Endothelial cell of umbilical vein (primary cell): Measurements from ENCODE around the gene DDX4. TPM values are rescaled to one million over a fixed set of nuclear protein-coding genes. Genes with fewer than 3 reads are reported as not detected.

Experiments
- BruUV-seq: library from RNA; stranded (reverse); fragments of 400-500 nt; replicated peaks from 2 replicates; lab custom pipeline; 2021; lab: Mats Ljungman, UMichigan
- CTCF ChIA-PET: fragments of 300-600, 350-600 bp; sonication (Branson Sonifier 250); formaldehyde crosslinking; loops from one replicate; lab custom pipeline; 2021; ENCODE audit warnings: antibody characterized with exemption, inconsistent platforms; lab: Charles Lee
- POLR2A ChIA-PET: fragments of 300-600, 350-600 bp; sonication (Branson Sonifier 250); formaldehyde crosslinking; loops from one replicate; lab custom pipeline; 2021; ENCODE audit warnings: antibody characterized with exemption, inconsistent platforms; lab: Charles Lee
- DNase-seq: peaks from one replicate; pipeline ENCODE4 v3.0.0-alpha.2; 2011; ENCODE audit warnings: low read depth, low spot score
- FAIRE-seq: peaks from 2 replicates; lab custom pipeline; 2011; peaks lifted over from hg19 to GRCh38; lab: Jason Lieb, UNC
- H2AFZ ChIP-seq: 2 replicates; pipeline ENCODE4 v1.6.0; 2012; ENCODE audit warnings: low read depth, low read length, control low read depth, inconsistent platforms
- H3K27ac ChIP-seq: 2 replicates; pipeline ENCODE4 v1.5.1; 2011; ENCODE audit warnings: low read depth, mild to moderate bottlenecking, control low read depth, low read length, moderate library complexity; ENCODE audit not compliant: insufficient read depth
- H3K27me3 ChIP-seq, 2 experiments: 2 replicates each; pipeline versions ENCODE4 v1.6.0 to v1.6.1; 2011; ENCODE audit warnings: low read length in 2 of 2, mixed read lengths in 1 of 2; ENCODE audit not compliant: control insufficient read depth in 2 of 2, insufficient read depth in 2 of 2
- H3K36me3 ChIP-seq, 2 experiments: 2 replicates in 1 of 2; 3 replicates in 1 of 2; pipeline ENCODE4 v1.5.1; 2011; ENCODE audit warnings: low read length in 2 of 2, mild to moderate bottlenecking in 1 of 2, moderate library complexity in 1 of 2; ENCODE audit not compliant: control insufficient read depth in 2 of 2, insufficient read depth in 2 of 2; ENCODE audit errors: extremely low read depth in 1 of 2
- H3K4me1 ChIP-seq: 3 replicates; pipeline ENCODE4 v1.5.1; 2011; ENCODE audit warnings: mild to moderate bottlenecking, low read length; ENCODE audit not compliant: control insufficient read depth, insufficient read depth; ENCODE audit errors: extremely low read depth
- H3K4me2 ChIP-seq: 2 replicates; pipeline ENCODE4 v1.6.1; 2011; ENCODE audit warnings: low read length, control low read depth, mixed read lengths; ENCODE audit not compliant: insufficient read depth
- H3K4me3 ChIP-seq, 3 experiments: fragments of 200-600 bp in 1 of 3; sonication (generic), shearing (Covaris generic) in 1 of 3; replicated peaks in 1 of 3; 2 replicates each; pipeline ENCODE4 v1.5.1; 2011 to 2016; ENCODE audit warnings: control low read depth in 3 of 3, low read length in 3 of 3, mild to moderate bottlenecking in 2 of 3, inconsistent platforms in 1 of 3, low read depth in 1 of 3, moderate library complexity in 1 of 3; ENCODE audit not compliant: insufficient read depth in 1 of 3
- H3K79me2 ChIP-seq: 2 replicates; pipeline ENCODE4 v1.6.0; 2012; ENCODE audit warnings: low read length, inconsistent platforms; ENCODE audit not compliant: control insufficient read depth, insufficient read depth
- H3K9ac ChIP-seq: replicated peaks from 2 replicates; pipeline ENCODE3; 2011; ENCODE audit warnings: low read length, control low read depth; ENCODE audit not compliant: insufficient read depth; ENCODE audit errors: extremely low read depth
- H3K9me1 ChIP-seq: replicated peaks from 3 replicates; pipeline ENCODE4 v1.6.0; 2011; ENCODE audit warnings: mild to moderate bottlenecking, low read length; ENCODE audit not compliant: control insufficient read depth, insufficient read depth; ENCODE audit errors: extremely low read depth
- H3K9me3 ChIP-seq: replicated peaks from 2 replicates; pipeline ENCODE4 v1.5.1; 2012; ENCODE audit warnings: low read length, inconsistent platforms; ENCODE audit not compliant: control insufficient read depth, insufficient read depth
- H4K20me1 ChIP-seq: replicated peaks from 2 replicates; pipeline ENCODE3; 2011; ENCODE audit warnings: mild to moderate bottlenecking, low read length; ENCODE audit not compliant: control insufficient read depth, insufficient read depth; ENCODE audit errors: extremely low read depth
- EZH2 ChIP-seq: IDR thresholded peaks from 2 replicates; pipeline ENCODE4 v1.6.1; 2012; ENCODE audit warnings: borderline replicate concordance, low read depth, mild to moderate bottlenecking, moderate library complexity, low read length, inconsistent platforms; ENCODE audit not compliant: severe bottlenecking
- FOS ChIP-seq: IDR thresholded peaks from 2 replicates; pipeline ENCODE4 v1.6.1; 2011; ENCODE audit warnings: mild to moderate bottlenecking, low read length, moderate library complexity, borderline replicate concordance; ENCODE audit not compliant: insufficient read depth
- GATA2 ChIP-seq: IDR thresholded peaks from 2 replicates; pipeline ENCODE4 v1.7.0; 2011; ENCODE audit warnings: low read depth, mild to moderate bottlenecking, moderate library complexity, mixed read lengths, low read length; ENCODE audit not compliant: insufficient read length, insufficient read depth
- JUN ChIP-seq: IDR thresholded peaks from 2 replicates; pipeline ENCODE4 v1.6.1; 2011; ENCODE audit warnings: borderline replicate concordance, low read depth; ENCODE audit not compliant: insufficient read length, insufficient read depth
- MYC ChIP-seq: IDR thresholded peaks from one replicate; pipeline ENCODE4 v1.6.1; 2011; ENCODE audit warnings: mild to moderate bottlenecking, low read depth, low read length
- POLR2A ChIP-seq: IDR thresholded peaks from 2 replicates; pipeline ENCODE4 v1.6.1; 2012; ENCODE audit warnings: low read depth, mild to moderate bottlenecking, control low read depth, low read length
- POLR2AphosphoS5 ChIP-seq: IDR thresholded peaks from 2 replicates; pipeline ENCODE4 v1.6.1; 2012; ENCODE audit warnings: low read depth, mild to moderate bottlenecking, control low read depth, low read length, moderate library complexity; ENCODE audit not compliant: insufficient read depth
- dilution Hi-C: fragments of 300-500 bp; cut with MboI; formaldehyde crosslinking; loops from one replicate; pipeline ENCODE4 v1.15.0; 2019; ENCODE audit warnings: low sequenced_read_pairs; ENCODE audit not compliant: extremely low pct_ligation_motif_present
- intact Hi-C: fragments of 100-400 bp; cut with micrococcal nuclease; formaldehyde crosslinking; loops from one replicate; pipeline ENCODE4 v1.10.0; 2022
- polyA plus RNA-seq, 4 experiments: library from polyadenylated mRNA; depleted of rRNA in 3 of 4; stranded (reverse) in 3 of 4; unstranded in 1 of 4; fragments of >200 nt; gene quantifications; 2 replicates each; pipeline versions ENCODE4 v1.2.1 to v1.2.3, GENCODE V29; 2011 to 2012; ENCODE audit warnings: missing spikeins in 1 of 4
- total RNA-seq: library from RNA; stranded (reverse); gene quantifications from 2 replicates; pipeline ENCODE4 v1.2.3, GENCODE V29; 2021
- TF ChIP-seq, protein P1 (sequence below), 2 donors: IDR thresholded peaks; 1 replicate in 1 of 2; 2 replicates in 1 of 2; pipeline ENCODE4 v1.5.1; 2011; ENCODE audit warnings: low read length in 2 of 2, mild to moderate bottlenecking in 2 of 2, moderate library complexity in 2 of 2, control low read depth in 1 of 2, inconsistent platforms in 1 of 2, low read depth in 1 of 2; ENCODE audit not compliant: insufficient read depth in 1 of 2; ENCODE audit errors: extremely low read depth in 1 of 2
- TF ChIP-seq, protein P2 (sequence below): IDR thresholded peaks from 2 replicates; pipeline ENCODE4 v1.6.1; 2011; ENCODE audit not compliant: insufficient read depth, insufficient read length

Gene DDX4
- total and polyA plus RNA-seq, 2 donors (not counting 3 experiments of a cell fraction or from before 2014, with no cell fraction given) = not detected

DNA sequence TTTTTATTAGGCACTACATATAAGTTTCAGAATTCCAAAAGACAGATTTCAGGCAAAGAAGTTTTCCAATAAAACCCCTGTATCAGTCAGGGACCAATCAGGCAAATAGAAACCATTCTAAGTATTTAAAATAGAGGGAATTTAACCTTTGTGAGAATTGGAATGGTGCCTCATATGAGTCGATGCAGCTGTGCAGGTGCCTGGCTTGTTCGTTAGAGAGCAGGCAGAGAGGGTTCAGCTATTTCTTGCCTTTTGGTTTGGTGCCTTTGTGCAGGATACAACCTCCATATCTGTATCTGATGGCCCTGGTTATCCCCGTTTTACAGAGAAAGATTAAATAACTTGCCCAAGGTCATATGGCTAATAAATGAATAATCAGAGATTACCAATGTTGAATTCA, 6.0 kb upstream of the DDX4 start:
- H3K27ac ChIP-seq = no peak overlapping the region
- H3K36me3 ChIP-seq = no peaks in the 10 kb centered on the region
- BruUV-seq = no TSS peak
- H3K4me1 ChIP-seq = no peaks in the 10 kb centered on the region
- DNase-seq (no peak), FAIRE-seq (no peak)
- no peak overlapping the region for H3K9ac ChIP-seq
- H2AFZ ChIP-seq = no peak overlapping the region
- no peaks in the 10 kb centered on the region for H3K9me3 ChIP-seq
- no peak overlapping the region for H3K4me2 ChIP-seq
- H3K27me3 ChIP-seq = peaks cover 0 to 1% of the 10 kb centered on the region in 2 experiments
- TF ChIP-seq, protein P1, sequence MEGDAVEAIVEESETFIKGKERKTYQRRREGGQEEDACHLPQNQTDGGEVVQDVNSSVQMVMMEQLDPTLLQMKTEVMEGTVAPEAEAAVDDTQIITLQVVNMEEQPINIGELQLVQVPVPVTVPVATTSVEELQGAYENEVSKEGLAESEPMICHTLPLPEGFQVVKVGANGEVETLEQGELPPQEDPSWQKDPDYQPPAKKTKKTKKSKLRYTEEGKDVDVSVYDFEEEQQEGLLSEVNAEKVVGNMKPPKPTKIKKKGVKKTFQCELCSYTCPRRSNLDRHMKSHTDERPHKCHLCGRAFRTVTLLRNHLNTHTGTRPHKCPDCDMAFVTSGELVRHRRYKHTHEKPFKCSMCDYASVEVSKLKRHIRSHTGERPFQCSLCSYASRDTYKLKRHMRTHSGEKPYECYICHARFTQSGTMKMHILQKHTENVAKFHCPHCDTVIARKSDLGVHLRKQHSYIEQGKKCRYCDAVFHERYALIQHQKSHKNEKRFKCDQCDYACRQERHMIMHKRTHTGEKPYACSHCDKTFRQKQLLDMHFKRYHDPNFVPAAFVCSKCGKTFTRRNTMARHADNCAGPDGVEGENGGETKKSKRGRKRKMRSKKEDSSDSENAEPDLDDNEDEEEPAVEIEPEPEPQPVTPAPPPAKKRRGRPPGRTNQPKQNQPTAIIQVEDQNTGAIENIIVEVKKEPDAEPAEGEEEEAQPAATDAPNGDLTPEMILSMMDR (IDR thresholded peaks at IDR 0.05; ENCODE audit: extremely low read depth in 1 of 2, insufficient read depth in 1 of 2, low read depth in 1 of 2, low read length in 2 of 2) = no peak
- TF ChIP-seq GATA2 (no peak), FOS (no peak), POLR2AphosphoS5 (no peak), JUN (no peak), EZH2 (no peak), POLR2A (no peak), MYC (no peak)
- TF ChIP-seq, protein P2, sequence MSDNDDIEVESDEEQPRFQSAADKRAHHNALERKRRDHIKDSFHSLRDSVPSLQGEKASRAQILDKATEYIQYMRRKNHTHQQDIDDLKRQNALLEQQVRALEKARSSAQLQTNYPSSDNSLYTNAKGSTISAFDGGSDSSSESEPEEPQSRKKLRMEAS = no peak
- no peaks in the 10 kb centered on the region for H4K20me1 ChIP-seq
- H3K4me3 ChIP-seq = no peak overlapping the region
- dilution Hi-C loops (no loop called here), intact Hi-C loops (no loop called here)
- H3K79me2 ChIP-seq = no peaks in the 10 kb centered on the region
- ChIA-PET POLR2A (no interaction called here), CTCF (no interaction called here)
- H3K9me1 ChIP-seq = no peaks in the 10 kb centered on the region
